HepG2 (cell line): ENCODE data around the gene CTIF. TPM values are rescaled to one million over a fixed set of nuclear protein-coding genes. Genes with fewer than 3 reads are reported as not detected.

ENCODE experiments used
- ATAC-seq: fragments of 200-7000 bp; cut with Tn5 transposase; 3 replicates; pipeline ENCODE4 v1.9.1; 2020; ENCODE audit warnings: mild to moderate bottlenecking, moderate library complexity
- BruUV-seq: library from RNA; stranded (reverse); fragments of 400-500 nt; replicated peaks from 2 replicates; lab custom pipeline; 2021; lab: Mats Ljungman, UMichigan
- CTCF ChIA-PET: fragments of 300-600 bp; formaldehyde crosslinking; extraction: SDS; loops from one replicate; lab custom pipeline; 2021; ENCODE audit warnings: low total read pairs, inconsistent platforms, low intra/inter-chr PET ratio; lab: Yijun Ruan, JAX
- POLR2A ChIA-PET: fragments of 350-600 bp; sonication (Branson Sonifier 250); formaldehyde crosslinking; loops from one replicate; lab custom pipeline; 2020; ENCODE audit warnings: antibody characterized with exemption, inconsistent platforms; lab: Yijun Ruan, JAX
- DNase-seq: peaks from one replicate; pipeline ENCODE4 v3.0.0-alpha.2; 2015; ENCODE audit warnings: low spot score
- FAIRE-seq: peaks from 3 replicates; lab custom pipeline; 2011; peaks lifted over from hg19 to GRCh38; lab: Jason Lieb, UNC
- H2AFZ ChIP-seq: one replicate; pipeline ENCODE4 v1.6.1; 2011; ENCODE audit warnings: low read length, inconsistent platforms
- H3K27ac ChIP-seq: fragments of 300-600 bp; 3 replicates; pipeline ENCODE4 v1.8.0; 2011; ENCODE audit warnings: mixed run types, mild to moderate bottlenecking, mixed read lengths, low read length, inconsistent platforms; ENCODE audit not compliant: insufficient read depth; ENCODE audit errors: extremely low read length
- H3K27me3 ChIP-seq, 2 experiments: fragments of 200-600 bp in 1 of 2; 2 replicates in 1 of 2; 3 replicates in 1 of 2; pipeline versions ENCODE4 v1.6.0 to v1.8.0; 2011; ENCODE audit warnings: low read length in 2 of 2, mild to moderate bottlenecking in 2 of 2, moderate library complexity in 2 of 2, inconsistent platforms in 1 of 2; ENCODE audit not compliant: insufficient read depth in 2 of 2, control insufficient read depth in 1 of 2
- H3K36me3 ChIP-seq, 2 experiments: fragments of 200-600 bp in 1 of 2; replicated peaks in 1 of 2; 2 replicates in 1 of 2; 3 replicates in 1 of 2; pipeline versions ENCODE4 v1.5.1 to v1.8.0; 2011; ENCODE audit warnings: low read length in 2 of 2, inconsistent platforms in 1 of 2; ENCODE audit not compliant: insufficient read depth in 2 of 2, control insufficient read depth in 1 of 2
- H3K4me1 ChIP-seq: 2 replicates; pipeline ENCODE4 v1.5.1; 2012; ENCODE audit warnings: low read length, inconsistent platforms; ENCODE audit not compliant: insufficient read depth
- H3K4me2 ChIP-seq: 2 replicates; pipeline ENCODE4 v1.6.0; 2011; ENCODE audit warnings: low read depth, low read length, inconsistent platforms
- H3K4me3 ChIP-seq, 3 experiments: fragments of 200-600 bp in 1 of 3; sonication (generic), shearing (Covaris generic) in 1 of 3; replicated peaks in 1 of 3; 2 replicates each; pipeline ENCODE4 v1.5.1; 2011 to 2016; ENCODE audit warnings: low read length in 3 of 3, inconsistent platforms in 2 of 3, low read depth in 2 of 3, mild to moderate bottlenecking in 2 of 3, control low read depth in 1 of 3, mixed read lengths in 1 of 3; ENCODE audit not compliant: insufficient read depth in 1 of 3
- H3K79me2 ChIP-seq: one replicate; pipeline ENCODE4 v1.6.1; 2011; ENCODE audit warnings: low read length, inconsistent platforms; ENCODE audit not compliant: insufficient read depth
- H3K9ac ChIP-seq: 2 replicates; pipeline ENCODE4 v1.6.0; 2011; ENCODE audit warnings: mild to moderate bottlenecking, low read depth, low read length, inconsistent platforms; ENCODE audit not compliant: insufficient read depth
- H3K9me3 ChIP-seq: 2 replicates; pipeline ENCODE4 v1.5.1; 2012; ENCODE audit warnings: mild to moderate bottlenecking, low read length
- H4K20me1 ChIP-seq: 2 replicates; pipeline ENCODE4 v1.6.0; 2011; ENCODE audit warnings: inconsistent platforms, mild to moderate bottlenecking, low read length, moderate library complexity; ENCODE audit not compliant: insufficient read depth
- BRD4 ChIP-seq: sonication (generic); formaldehyde crosslinking; IDR thresholded peaks from 2 replicates; pipeline ENCODE4 v1.4.0; 2020; ENCODE audit warnings: missing genetic modification reagents
- DMTF1 ChIP-seq: sonication (generic); formaldehyde crosslinking; IDR thresholded peaks from 2 replicates; pipeline ENCODE4 v1.4.0; 2020; ENCODE audit warnings: mild to moderate bottlenecking, missing genetic modification reagents
- GMEB2 ChIP-seq: IDR thresholded peaks from 2 replicates; pipeline ENCODE4 v1.6.1; 2016; ENCODE audit warnings: missing biosample characterization, missing genetic modification reagents, low read depth
- JDP2 ChIP-seq: sonication (generic); formaldehyde crosslinking; IDR thresholded peaks from 2 replicates; pipeline ENCODE4 v1.8.1; 2022; ENCODE audit warnings: missing genetic modification reagents, borderline replicate concordance
- MBD4 ChIP-seq: IDR thresholded peaks from 2 replicates; pipeline ENCODE4 v1.6.1; 2012; ENCODE audit warnings: low read length, inconsistent platforms, borderline replicate concordance
- MZF1 ChIP-seq: sonication (generic); formaldehyde crosslinking; IDR thresholded peaks from 2 replicates; pipeline ENCODE4 v1.8.1; 2023; ENCODE audit warnings: mild to moderate bottlenecking, missing genetic modification reagents, borderline replicate concordance
- NFRKB ChIP-seq: fragments of 450-650 bp; IDR thresholded peaks from 2 replicates; pipeline ENCODE4 v1.6.1; 2017
- RARG ChIP-seq: sonication (generic); formaldehyde crosslinking; IDR thresholded peaks from 2 replicates; pipeline ENCODE4 v1.4.0; 2020; ENCODE audit warnings: low read depth, mild to moderate bottlenecking, missing genetic modification reagents
- TARDBP ChIP-seq: sonication (generic); formaldehyde crosslinking; IDR thresholded peaks from 2 replicates; pipeline ENCODE4 v1.8.0; 2022; ENCODE audit warnings: mild to moderate bottlenecking, missing genetic modification reagents
- U2AF2 ChIP-seq: fragments of 200-400 bp; formaldehyde crosslinking; IDR thresholded peaks from 2 replicates; pipeline ENCODE4 v1.6.1; 2017; ENCODE audit warnings: low read depth, mild to moderate bottlenecking, low read length
- ZNF3 ChIP-seq: IDR thresholded peaks from 2 replicates; pipeline ENCODE4 v1.7.0; 2017; ENCODE audit warnings: inconsistent platforms
- ZNF512B ChIP-seq: sonication (generic); formaldehyde crosslinking; IDR thresholded peaks from 2 replicates; pipeline ENCODE4 v1.5.1; 2020; ENCODE audit warnings: missing genetic modification reagents, mild to moderate bottlenecking, borderline replicate concordance
- ZNF660 ChIP-seq: sonication (generic); formaldehyde crosslinking; IDR thresholded peaks from 2 replicates; pipeline ENCODE4 v1.5.1; 2020; ENCODE audit warnings: mild to moderate bottlenecking, low read depth, missing genetic modification reagents, borderline replicate concordance
- ZNF850 ChIP-seq: sonication (generic); formaldehyde crosslinking; conservative IDR thresholded peaks from 2 replicates; pipeline ENCODE4 v1.9.0; 2021; ENCODE audit warnings: mild to moderate bottlenecking, missing genetic modification reagents
- ZSCAN12 ChIP-seq: sonication (generic); formaldehyde crosslinking; IDR thresholded peaks from 2 replicates; pipeline ENCODE4 v1.9.0; 2021; ENCODE audit warnings: mild to moderate bottlenecking, missing genetic modification reagents
- WGBS: methylation state at CpG from one replicate; pipeline ENCODE4 v1.1.6; 2017; ENCODE audit warnings: low lambda C conversion rate; 5-methylcytosine and 5-hydroxymethylcytosine counted together
- in situ Hi-C: cut with HindIII; loops from 2 replicates; pipeline ENCODE4 v1.10.0; 2017; ENCODE audit warnings: low pct_unique_long_range_greater_than_20kb; ENCODE audit not compliant: extremely low pct_ligation_motif_present
- intact Hi-C: fragments of 100-400 bp; cut with micrococcal nuclease; formaldehyde crosslinking; loops from one replicate; pipeline ENCODE4 v1.10.0; 2022; ENCODE audit not compliant: unreplicated experiment
- polyA plus RNA-seq, 8 experiments: library from polyadenylated mRNA; depleted of rRNA in 3 of 8; stranded (reverse) in 7 of 8; unstranded in 1 of 8; fragments of >200 nt; fragmentation: Illumina TruSeq in 4 of 8; extraction: Trizol in 4 of 8; gene quantifications; 2 replicates each; pipeline versions ENCODE4 v1.2.1 to v1.2.3, GENCODE V29; 2011 to 2016; ENCODE audit warnings: low read depth in 4 of 8, missing spikeins in 1 of 8, mixed read lengths in 1 of 8; ENCODE audit not compliant: insufficient read depth in 1 of 8
- total RNA-seq, 5 experiments: library from RNA; depleted of rRNA; stranded (reverse); fragments of >200 nt; fragmentation: Illumina TruSeq; extraction: Trizol; gene quantifications; 2 replicates each; pipeline ENCODE4 v1.2.3, GENCODE V29; 2016; ENCODE audit warnings: low read depth in 1 of 5
- TF ChIP-seq, protein P1 (sequence below): sonication (generic); formaldehyde crosslinking; IDR thresholded peaks from 2 replicates; pipeline ENCODE4 v1.8.1; 2023; ENCODE audit warnings: mild to moderate bottlenecking, inconsistent platforms, moderate library complexity, missing genetic modification reagents, borderline replicate concordance

The CTIF gene
- total and polyA plus RNA-seq, 2 of the 13 experiments (the other 11 are each of a cell fraction or from before 2014, with no cell fraction given) = 18.2 to 28.0 TPM

- no peaks in the 10 kb centered on the region for H3K4me1 ChIP-seq
- no peaks in the 10 kb centered on the region for H3K79me2 ChIP-seq
- no peak overlapping the region for H2AFZ ChIP-seq
- in situ Hi-C loops (no loop called here), intact Hi-C loops (no loop called here)
- ATAC-seq (no peak), DNase-seq (no peak), FAIRE-seq (no peak)
- BruUV-seq = no TSS peak
- TF ChIP-seq BRD4 (CRISPR knock-in tag) (no peak), ZNF850 (CRISPR knock-in tag) (no peak), GMEB2 (no peak), ZNF512B (CRISPR knock-in tag) (no peak), RARG (no peak), MBD4 (no peak), ZNF3 (CRISPR knock-in tag) (no peak), DMTF1 (CRISPR knock-in tag) (no peak), NFRKB (no peak), ZNF660 (CRISPR knock-in tag) (no peak), ZSCAN12 (CRISPR knock-in tag) (no peak), JDP2 (CRISPR knock-in tag) (no peak), MZF1 (CRISPR knock-in tag) (no peak), TARDBP (CRISPR knock-in tag) (no peak), U2AF2 (no peak)
- TF ChIP-seq, protein P1, sequence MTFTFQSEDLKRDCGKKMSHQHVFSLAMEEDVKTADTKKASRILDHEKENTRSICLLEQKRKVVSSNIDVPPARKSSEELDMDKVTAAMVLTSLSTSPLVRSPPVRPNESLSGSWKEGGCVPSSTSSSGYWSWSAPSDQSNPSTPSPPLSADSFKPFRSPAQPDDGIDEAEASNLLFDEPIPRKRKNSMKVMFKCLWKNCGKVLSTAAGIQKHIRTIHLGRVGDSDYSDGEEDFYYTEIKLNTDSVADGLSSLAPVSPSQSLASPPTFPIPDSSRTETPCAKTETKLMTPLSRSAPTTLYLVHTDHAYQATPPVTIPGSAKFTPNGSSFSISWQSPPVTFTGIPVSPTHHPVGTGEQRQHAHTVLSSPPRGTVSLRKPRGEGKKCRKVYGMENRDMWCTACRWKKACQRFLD (CRISPR knock-in tag) = no peak
- CTCF ChIA-PET = no interaction called here
- 98% methylated on average over 7 of the region's 9 CpGs for WGBS
- H3K36me3 ChIP-seq = peaks cover 3 to 37% of the 10 kb centered on the region in 2 experiments; a peak in 4 of 5 replicates
- no peak overlapping the region for H3K9ac ChIP-seq
- POLR2A ChIA-PET = no interaction called here
- no peaks in the 10 kb centered on the region for H3K9me3 ChIP-seq
- H3K27ac ChIP-seq = no peak overlapping the region
- no peak overlapping the region for H3K4me3 ChIP-seq
- H4K20me1 ChIP-seq = no peaks in the 10 kb centered on the region
- no peak overlapping the region for H3K4me2 ChIP-seq
- H3K27me3 ChIP-seq = no peaks in the 10 kb centered on the region
These were observed 292.4 kb downstream of the CTIF start for GRCh38 chr18:48831113-48831759.
